22Rv1 (cell line): ENCODE measurements around the gene POPDC2.

ENCODE experiments used
- ZFX ChIP-seq: fragments of 450-650 bp; IDR thresholded peaks from 2 replicates; pipeline ENCODE4 v1.6.1; 2017; ENCODE audit warnings: antibody characterized with exemption, borderline replicate concordance
- TF ChIP-seq, protein P1 (sequence below): fragments of 450-650 bp; IDR thresholded peaks from 2 replicates; pipeline ENCODE4 v1.5.1; 2017; ENCODE audit warnings: mild to moderate bottlenecking

DNA sequence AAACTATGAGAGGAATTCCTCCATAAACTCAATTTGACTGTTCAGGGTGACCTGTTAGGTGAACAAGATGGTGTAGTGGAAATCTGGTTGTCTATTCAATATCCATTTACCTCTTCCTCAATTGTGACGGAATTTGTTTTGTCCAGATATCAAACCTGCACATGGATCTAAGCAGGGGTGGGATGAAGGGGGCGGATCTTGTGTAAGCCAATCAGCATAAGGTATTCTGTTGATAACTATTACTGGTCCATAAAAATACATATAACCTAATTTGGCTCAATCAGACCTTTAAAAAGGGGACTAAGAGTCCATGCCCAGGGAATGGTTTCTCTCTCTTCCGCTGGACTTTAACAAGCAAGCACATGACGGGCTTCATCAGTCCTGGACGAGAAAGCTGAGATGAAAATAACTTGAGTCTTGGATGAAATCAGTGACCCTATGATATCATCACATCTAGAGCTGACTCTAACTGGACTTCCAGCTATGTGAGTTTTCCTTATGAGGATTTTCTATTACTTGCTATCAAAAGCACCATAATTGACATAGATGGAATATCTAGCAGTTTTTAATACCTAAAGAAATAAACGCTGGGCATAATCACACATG is 5.7 kb upstream of the POPDC2 start:
- TF ChIP-seq, protein P1, sequence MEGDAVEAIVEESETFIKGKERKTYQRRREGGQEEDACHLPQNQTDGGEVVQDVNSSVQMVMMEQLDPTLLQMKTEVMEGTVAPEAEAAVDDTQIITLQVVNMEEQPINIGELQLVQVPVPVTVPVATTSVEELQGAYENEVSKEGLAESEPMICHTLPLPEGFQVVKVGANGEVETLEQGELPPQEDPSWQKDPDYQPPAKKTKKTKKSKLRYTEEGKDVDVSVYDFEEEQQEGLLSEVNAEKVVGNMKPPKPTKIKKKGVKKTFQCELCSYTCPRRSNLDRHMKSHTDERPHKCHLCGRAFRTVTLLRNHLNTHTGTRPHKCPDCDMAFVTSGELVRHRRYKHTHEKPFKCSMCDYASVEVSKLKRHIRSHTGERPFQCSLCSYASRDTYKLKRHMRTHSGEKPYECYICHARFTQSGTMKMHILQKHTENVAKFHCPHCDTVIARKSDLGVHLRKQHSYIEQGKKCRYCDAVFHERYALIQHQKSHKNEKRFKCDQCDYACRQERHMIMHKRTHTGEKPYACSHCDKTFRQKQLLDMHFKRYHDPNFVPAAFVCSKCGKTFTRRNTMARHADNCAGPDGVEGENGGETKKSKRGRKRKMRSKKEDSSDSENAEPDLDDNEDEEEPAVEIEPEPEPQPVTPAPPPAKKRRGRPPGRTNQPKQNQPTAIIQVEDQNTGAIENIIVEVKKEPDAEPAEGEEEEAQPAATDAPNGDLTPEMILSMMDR: no peak
- no peak for TF ChIP-seq ZFX
